Measurements from ENCODE around the gene GLI1. TPM values are rescaled to one million over a fixed set of nuclear protein-coding genes. Genes with fewer than 3 reads are reported as not detected.

GLI1 gene
- total and polyA plus RNA-seq, 10 donors, result 0.46 to 3.6 (median 1.0) TPM

DNA sequence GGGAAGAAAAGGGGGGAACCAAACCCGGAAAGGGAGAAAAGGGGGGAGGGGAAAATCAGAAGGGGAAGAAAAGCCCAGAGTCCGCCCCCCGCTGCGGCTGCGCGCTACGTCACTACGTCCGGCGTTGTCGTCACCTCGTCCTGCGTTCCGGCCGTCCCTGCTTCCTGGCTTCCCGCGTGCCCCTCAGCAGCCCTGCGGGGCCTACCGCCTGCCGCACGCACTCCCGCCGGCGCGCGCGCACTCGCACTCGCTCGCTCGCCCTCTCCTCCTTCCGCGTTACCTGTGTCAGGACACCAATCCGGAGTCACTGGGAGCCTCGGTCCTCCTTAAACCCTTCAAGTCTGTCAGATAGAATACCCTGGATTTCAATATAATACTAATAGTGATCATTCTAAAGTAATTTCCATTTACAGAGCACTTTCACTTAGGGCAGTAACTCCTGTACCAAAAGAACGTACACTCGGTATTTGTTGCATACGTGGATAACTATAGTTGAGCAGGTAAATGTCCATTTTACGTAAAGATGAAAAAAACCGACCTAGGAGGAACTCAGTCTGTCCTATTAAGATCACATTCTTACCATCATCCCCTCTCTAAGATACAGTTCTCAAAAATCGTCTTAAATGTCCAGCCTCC lies 28.5 kb upstream of the GLI1 start, which contains the start of gene R3HDM2:
TSS of gene R3HDM2 (minus strand) at position 113 of the 636 bp plus-strand sequence. CDS start 120,615 bp downstream, outside the sequence.
- Histone ChIP-seq H3K9me3 (no peaks in the 10 kb centered on the region), H3K4me1 (peaks cover 0 to 41% (median 26%) of the 10 kb centered on the region in 6 donors), H3K36me3 (peaks cover 0 to 1% (median 0%) of the 10 kb centered on the region in 6 donors), H3K4me3 (peak within 1 kb of the TSS; percentile 48 to 85 (median 56)), H3K27ac (peak within 1 kb of the TSS; percentile 81 to 98 (median 96)), H3K27me3 (replicated peaks in 1 of 7) (no peaks in the 10 kb centered on the region)
- DNase-seq, result peak; percentile 99
- TF ChIP-seq, protein P1, sequence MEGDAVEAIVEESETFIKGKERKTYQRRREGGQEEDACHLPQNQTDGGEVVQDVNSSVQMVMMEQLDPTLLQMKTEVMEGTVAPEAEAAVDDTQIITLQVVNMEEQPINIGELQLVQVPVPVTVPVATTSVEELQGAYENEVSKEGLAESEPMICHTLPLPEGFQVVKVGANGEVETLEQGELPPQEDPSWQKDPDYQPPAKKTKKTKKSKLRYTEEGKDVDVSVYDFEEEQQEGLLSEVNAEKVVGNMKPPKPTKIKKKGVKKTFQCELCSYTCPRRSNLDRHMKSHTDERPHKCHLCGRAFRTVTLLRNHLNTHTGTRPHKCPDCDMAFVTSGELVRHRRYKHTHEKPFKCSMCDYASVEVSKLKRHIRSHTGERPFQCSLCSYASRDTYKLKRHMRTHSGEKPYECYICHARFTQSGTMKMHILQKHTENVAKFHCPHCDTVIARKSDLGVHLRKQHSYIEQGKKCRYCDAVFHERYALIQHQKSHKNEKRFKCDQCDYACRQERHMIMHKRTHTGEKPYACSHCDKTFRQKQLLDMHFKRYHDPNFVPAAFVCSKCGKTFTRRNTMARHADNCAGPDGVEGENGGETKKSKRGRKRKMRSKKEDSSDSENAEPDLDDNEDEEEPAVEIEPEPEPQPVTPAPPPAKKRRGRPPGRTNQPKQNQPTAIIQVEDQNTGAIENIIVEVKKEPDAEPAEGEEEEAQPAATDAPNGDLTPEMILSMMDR (IDR thresholded peaks at IDR 0.05 in 8 of 11, conservative IDR thresholded peaks at IDR 0.05 in 3 of 11), result peak in 2 of 11 experiments; percentile 10 to 27
- TF ChIP-seq POLR2A (IDR thresholded peaks at IDR 0.05), result peak; percentile 88 to 94 (median 90)
- peak; percentile 99 to 100 (median 99) for TF ChIP-seq POLR2AphosphoS5 (IDR thresholded peaks at IDR 0.05)
- intact Hi-C loops (cut with DNase I; ENCODE audit: low total_unique reads), result no loop called here
- 1 to 3% (median 2%) methylated on average over 38 to 41 of the region's 41 CpGs for WGBS, 5 donors

DNA sequence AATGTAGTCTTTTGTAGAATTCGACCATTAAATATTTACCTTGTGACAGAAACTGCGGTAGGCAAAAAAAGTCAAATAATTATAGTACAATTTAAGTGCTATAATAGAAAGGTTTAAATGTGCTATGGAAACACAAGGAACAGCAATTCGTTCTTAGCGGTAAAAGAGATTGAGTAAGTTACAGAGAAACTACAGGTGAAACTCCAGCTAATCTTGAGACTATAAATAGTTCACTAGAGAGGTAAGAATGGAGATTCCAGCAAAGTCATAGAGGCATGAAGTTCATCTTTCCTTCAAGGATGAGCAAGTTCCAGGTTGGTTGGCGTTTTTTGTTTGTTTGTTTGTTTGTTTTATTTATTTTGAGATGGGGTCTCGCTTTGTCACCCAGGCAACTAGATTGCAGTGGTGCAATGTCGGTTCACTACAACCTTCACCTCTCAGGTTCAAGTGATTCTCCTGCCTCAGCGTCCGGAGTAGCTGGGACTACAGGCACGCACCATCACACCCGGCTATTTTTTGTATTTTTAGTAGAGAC lies 27.9 kb upstream of the GLI1 start:
- peak overlapping the region; percentile 81 to 98 (median 96) for H3K27ac ChIP-seq
- peaks cover 0 to 41% (median 26%) of the 10 kb centered on the region in 6 donors for H3K4me1 ChIP-seq
- H3K36me3 ChIP-seq, result no peaks in the 10 kb centered on the region
- no peak for DNase-seq
- no peaks in the 10 kb centered on the region for H3K9me3 ChIP-seq
- H3K27me3 ChIP-seq (replicated peaks in 1 of 7), result no peaks in the 10 kb centered on the region
- 90 to 95% (median 92%) methylated on average over 11 of the region's 11 CpGs for WGBS, 5 donors
- intact Hi-C loops (cut with DNase I; ENCODE audit: low total_unique reads), result no loop called here
- no peak for TF ChIP-seq POLR2A (IDR thresholded peaks at IDR 0.05)
- TF ChIP-seq, protein P1 (IDR thresholded peaks at IDR 0.05 in 8 of 11, conservative IDR thresholded peaks at IDR 0.05 in 3 of 11), result no peak
- no peak for TF ChIP-seq POLR2AphosphoS5 (IDR thresholded peaks at IDR 0.05)
- H3K4me3 ChIP-seq, result peak overlapping the region in 5 of 8 donors; percentile 49 to 85 (median 64)

DNA sequence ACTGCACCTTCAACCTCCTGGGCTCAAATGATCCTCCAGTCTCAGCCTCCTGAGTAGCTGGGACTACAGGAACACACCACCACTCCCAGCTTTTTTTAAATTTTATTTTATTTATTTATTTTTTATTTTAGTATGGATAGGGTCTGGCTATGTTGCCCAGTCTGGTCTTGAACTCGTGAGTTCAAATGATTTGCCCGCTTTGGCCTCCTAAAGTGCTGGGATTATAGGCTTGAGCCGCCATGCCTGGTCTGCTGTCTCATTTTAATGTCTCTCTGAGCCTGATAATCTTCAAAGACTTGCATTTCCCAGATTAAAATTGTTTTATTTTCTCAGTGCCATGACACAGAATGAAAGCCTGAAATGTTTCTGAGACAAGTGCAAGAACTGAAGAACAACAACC lies 26.2 kb upstream of the GLI1 start:
- TF ChIP-seq POLR2A (IDR thresholded peaks at IDR 0.05) (no peak), POLR2AphosphoS5 (IDR thresholded peaks at IDR 0.05) (no peak)
- DNase-seq, result no peak
- no peak overlapping the region for H3K4me3 ChIP-seq
- no peaks in the 10 kb centered on the region for H3K36me3 ChIP-seq
- H3K27ac ChIP-seq, result no peak overlapping the region
- intact Hi-C loops (cut with DNase I; ENCODE audit: low total_unique reads), result no loop called here
- 66 to 95% (median 81%) methylated on average over 3 of the region's 3 CpGs for WGBS, 5 donors
- H3K9me3 ChIP-seq, result no peaks in the 10 kb centered on the region
- H3K4me1 ChIP-seq, result peaks cover 0 to 35% (median 24%) of the 10 kb centered on the region in 6 donors
- H3K27me3 ChIP-seq (replicated peaks in 1 of 7), result no peaks in the 10 kb centered on the region

DNA sequence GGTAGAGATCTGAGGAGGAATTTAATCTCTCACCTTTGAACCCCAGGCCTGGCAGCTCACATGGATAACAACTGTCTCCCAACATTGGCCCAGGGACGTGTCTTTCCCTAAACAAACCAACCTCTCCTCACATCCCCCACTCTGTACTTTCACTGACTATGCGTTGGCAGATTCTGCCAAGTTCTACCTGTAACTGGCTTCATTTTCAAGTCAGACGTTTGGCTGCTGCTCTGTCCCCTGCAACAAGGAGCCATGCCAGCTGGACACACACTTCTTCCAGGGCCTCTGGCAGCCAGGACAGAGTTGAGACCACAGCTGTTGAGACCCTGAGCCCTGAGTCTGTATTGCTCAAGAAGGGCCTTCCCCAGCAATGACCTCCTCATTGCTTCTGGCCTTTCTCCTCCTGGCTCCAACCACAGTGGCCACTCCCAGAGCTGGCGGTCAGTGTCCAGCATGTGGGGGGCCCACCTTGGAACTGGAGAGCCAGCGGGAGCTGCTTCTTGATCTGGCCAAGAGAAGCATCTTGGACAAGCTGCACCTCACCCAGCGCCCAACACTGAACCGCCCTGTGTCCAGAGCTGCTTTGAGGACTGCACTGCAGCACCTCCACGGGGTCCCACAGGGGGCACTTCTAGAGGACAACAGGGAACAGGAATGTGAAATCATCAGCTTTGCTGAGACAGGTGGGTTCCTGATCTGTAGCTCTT lies 24.9 kb upstream of the GLI1 start, which contains the start of gene INHBC:
TSS of gene INHBC (plus strand) at position 268 of the 707 bp plus-strand sequence. CDS start at position 371, 103 bp downstream.
- intact Hi-C loops (cut with DNase I; ENCODE audit: low total_unique reads), result no loop called here
- no peaks in the 10 kb centered on the region for H3K9me3 ChIP-seq
- H3K4me1 ChIP-seq, result peaks cover 0 to 22% (median 13%) of the 10 kb centered on the region in 6 donors
- H3K4me3 ChIP-seq, result no peak within 1 kb of the TSS
- H3K36me3 ChIP-seq, result no peaks in the 10 kb centered on the region
- no peak within 1 kb of the TSS for H3K27ac ChIP-seq
- TF ChIP-seq, protein P1 (IDR thresholded peaks at IDR 0.05 in 8 of 11, conservative IDR thresholded peaks at IDR 0.05 in 3 of 11), result no peak
- TF ChIP-seq POLR2AphosphoS5 (IDR thresholded peaks at IDR 0.05), result no peak
- no peak for TF ChIP-seq POLR2A (IDR thresholded peaks at IDR 0.05)
- peak; percentile 74 for DNase-seq
- no peaks in the 10 kb centered on the region for H3K27me3 ChIP-seq (replicated peaks in 1 of 7)
- whole genome bisulfite sequencing, 5 donors, result 47 to 92% (median 80%) methylated on average over 4 to 8 of the region's 8 CpGs
